ENCODE data around the gene PILRA. TPM values are rescaled to one million over a fixed set of nuclear protein-coding genes. Genes with fewer than 3 reads are reported as not detected.

PILRA gene
- total RNA-seq, 3 donors from 2014 or later: 4.3 to 9.9 (median 7.9) TPM

DNA sequence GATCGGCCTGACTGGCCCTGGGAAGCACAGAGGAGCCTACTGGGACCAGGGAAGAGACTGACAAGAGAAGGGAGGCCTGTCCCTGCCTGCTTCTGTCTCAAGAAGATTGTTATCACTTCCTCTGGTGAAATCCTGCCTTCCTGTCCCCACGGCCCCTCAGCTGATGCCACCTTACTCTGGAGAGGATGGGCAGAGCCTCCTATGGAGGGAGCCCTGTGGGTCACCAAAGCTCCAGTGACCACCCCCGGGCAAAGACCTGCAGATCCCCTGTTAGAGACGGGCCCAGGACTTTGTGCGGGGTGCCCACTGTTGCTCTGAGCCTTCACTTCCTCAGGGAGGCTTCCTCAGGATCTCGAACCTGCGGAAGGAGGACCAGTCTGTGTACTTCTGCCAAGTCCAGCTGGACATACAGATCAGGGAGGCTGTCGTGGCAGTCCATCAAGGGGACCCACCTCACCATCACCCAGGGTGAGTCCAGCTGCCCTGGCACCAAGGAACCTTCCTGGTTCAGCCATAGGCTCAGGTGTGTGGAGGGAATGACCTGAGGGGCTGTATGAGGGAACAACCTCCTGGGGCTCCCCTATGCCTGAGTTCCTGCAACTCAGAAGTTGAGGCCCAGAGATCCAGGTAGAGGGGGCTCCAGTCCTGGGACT, 16.7 kb upstream of the PILRA start:
- Histone ChIP-seq H3K4me1 (no peaks in the 10 kb centered on the region), H3K4me3 (no peak overlapping the region), H3K9me3 (no peaks in the 10 kb centered on the region), H3K27ac (no peak overlapping the region), H3K36me3 (peaks cover 12% of the 10 kb centered on the region), H3K27me3 (no peaks in the 10 kb centered on the region)
- intact Hi-C loops (cut with DNase I; ENCODE audit: low total_unique reads): no loop called here
- no peak for DNase-seq (ENCODE audit: low spot score in 2 of 2)
- TF ChIP-seq POLR2A (IDR thresholded peaks at IDR 0.05) (no peak), POLR2AphosphoS5 (IDR thresholded peaks at IDR 0.05) (no peak)
- TF ChIP-seq, protein P1, sequence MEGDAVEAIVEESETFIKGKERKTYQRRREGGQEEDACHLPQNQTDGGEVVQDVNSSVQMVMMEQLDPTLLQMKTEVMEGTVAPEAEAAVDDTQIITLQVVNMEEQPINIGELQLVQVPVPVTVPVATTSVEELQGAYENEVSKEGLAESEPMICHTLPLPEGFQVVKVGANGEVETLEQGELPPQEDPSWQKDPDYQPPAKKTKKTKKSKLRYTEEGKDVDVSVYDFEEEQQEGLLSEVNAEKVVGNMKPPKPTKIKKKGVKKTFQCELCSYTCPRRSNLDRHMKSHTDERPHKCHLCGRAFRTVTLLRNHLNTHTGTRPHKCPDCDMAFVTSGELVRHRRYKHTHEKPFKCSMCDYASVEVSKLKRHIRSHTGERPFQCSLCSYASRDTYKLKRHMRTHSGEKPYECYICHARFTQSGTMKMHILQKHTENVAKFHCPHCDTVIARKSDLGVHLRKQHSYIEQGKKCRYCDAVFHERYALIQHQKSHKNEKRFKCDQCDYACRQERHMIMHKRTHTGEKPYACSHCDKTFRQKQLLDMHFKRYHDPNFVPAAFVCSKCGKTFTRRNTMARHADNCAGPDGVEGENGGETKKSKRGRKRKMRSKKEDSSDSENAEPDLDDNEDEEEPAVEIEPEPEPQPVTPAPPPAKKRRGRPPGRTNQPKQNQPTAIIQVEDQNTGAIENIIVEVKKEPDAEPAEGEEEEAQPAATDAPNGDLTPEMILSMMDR (IDR thresholded peaks at IDR 0.05): no peak

DNA sequence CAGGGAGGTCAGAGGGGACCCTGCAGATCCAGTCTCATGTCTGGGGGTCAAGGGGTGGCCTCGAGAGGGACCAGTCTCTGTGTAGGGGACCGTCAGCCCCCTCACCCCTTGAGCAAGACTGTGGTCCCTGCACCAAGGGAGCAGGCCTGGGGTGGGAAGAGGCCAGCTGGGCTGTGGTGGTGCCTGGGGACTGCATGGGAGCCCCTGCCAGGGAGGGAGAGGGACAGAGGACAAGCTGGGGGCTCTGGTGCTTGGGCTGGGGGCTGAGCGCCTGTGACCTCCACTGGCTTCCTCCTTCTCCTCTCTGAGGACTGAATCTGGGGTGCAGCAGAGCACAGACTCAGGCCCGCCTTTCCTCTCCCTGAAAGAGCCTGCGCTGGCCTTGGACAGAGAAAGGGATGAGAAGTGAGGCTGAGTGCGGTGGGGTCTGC, 16.1 kb upstream of the PILRA start:
- DNase-seq (ENCODE audit: low spot score in 2 of 2): no peak
- TF ChIP-seq, protein P1 (IDR thresholded peaks at IDR 0.05): no peak
- TF ChIP-seq POLR2AphosphoS5 (IDR thresholded peaks at IDR 0.05) (no peak), POLR2A (IDR thresholded peaks at IDR 0.05) (no peak)

DNA sequence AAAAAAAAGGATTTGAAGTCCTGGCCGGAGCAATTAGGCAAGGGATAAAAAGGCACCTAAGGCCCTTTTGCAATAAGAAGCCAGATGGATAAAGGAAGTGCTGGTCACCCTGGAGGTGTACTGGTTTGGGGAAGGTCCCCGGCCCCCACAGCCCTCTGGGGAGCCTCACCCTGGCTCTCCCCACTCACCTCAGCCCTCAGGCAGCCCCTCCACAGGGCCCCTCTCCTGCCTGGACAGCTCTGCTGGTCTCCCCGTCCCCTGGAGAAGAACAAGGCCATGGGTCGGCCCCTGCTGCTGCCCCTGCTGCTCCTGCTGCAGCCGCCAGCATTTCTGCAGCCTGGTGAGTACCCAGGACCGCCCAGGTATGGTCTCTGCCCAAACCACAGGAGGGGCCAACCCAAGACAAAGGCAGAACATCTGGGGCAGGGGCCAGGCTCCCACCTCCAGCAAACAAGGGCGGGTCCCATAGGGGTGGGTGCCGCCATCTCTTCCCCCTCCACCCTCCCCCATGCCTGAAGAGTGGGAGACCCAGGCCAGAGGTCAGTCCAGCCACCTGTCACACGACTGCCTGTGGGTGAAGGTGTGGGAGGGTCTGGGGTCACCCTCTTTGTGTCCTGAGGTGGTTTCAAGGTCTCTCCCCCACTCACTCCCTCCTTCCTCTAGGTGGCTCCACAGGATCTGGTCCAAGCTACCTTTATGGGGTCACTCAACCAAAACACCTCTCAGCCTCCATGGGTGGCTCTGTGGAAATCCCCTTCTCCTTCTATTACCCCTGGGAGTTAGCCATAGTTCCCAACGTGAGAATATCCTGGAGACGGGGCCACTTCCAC, 15.0 kb upstream of the PILRA start, which contains the start of gene PILRB:
Gene PILRB, plus strand, starts transcription at position 91 of the 830 bp plus-strand sequence. Its CDS starts 186 bp downstream, at position 277.
- no peaks in the 10 kb centered on the region for H3K27me3 ChIP-seq
- no peak for DNase-seq (ENCODE audit: low spot score in 2 of 2)
- peaks cover 12% of the 10 kb centered on the region for H3K36me3 ChIP-seq
- intact Hi-C loops (cut with DNase I; ENCODE audit: low total_unique reads): no loop called here
- no peak for TF ChIP-seq POLR2AphosphoS5 (IDR thresholded peaks at IDR 0.05)
- H3K27ac ChIP-seq: no peak within 1 kb of the TSS
- H3K4me1 ChIP-seq: no peaks in the 10 kb centered on the region
- H3K9me3 ChIP-seq: no peaks in the 10 kb centered on the region
- no peak within 1 kb of the TSS for H3K4me3 ChIP-seq

More for the DNA sequence above, 16.1 kb upstream of the PILRA start:
- intact Hi-C loops (cut with DNase I; ENCODE audit: low total_unique reads): no loop called here
- Histone ChIP-seq H3K9me3 (no peaks in the 10 kb centered on the region), H3K27ac (no peak overlapping the region), H3K36me3 (peaks cover 12% of the 10 kb centered on the region), H3K27me3 (no peaks in the 10 kb centered on the region), H3K4me3 (no peak overlapping the region), H3K4me1 (no peaks in the 10 kb centered on the region)

DNA sequence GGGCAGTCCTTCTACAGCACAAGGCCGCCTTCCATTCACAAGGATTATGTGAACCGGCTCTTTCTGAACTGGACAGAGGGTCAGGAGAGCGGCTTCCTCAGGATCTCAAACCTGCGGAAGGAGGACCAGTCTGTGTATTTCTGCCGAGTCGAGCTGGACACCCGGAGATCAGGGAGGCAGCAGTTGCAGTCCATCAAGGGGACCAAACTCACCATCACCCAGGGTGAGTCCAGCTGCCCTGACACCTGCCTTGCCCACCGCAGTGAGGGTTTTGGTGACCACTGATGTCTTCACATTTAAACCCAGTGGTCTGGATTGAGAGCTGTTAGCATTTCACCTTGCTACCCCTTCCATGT, 14.5 kb upstream of the PILRA start:
- Histone ChIP-seq H3K36me3 (peaks cover 12% of the 10 kb centered on the region), H3K9me3 (no peaks in the 10 kb centered on the region), H3K27me3 (no peaks in the 10 kb centered on the region), H3K27ac (no peak overlapping the region), H3K4me3 (no peak overlapping the region), H3K4me1 (no peaks in the 10 kb centered on the region)
- DNase-seq (ENCODE audit: low spot score in 2 of 2): no peak
- intact Hi-C loops (cut with DNase I; ENCODE audit: low total_unique reads): no loop called here
- TF ChIP-seq POLR2AphosphoS5 (IDR thresholded peaks at IDR 0.05): no peak

DNA sequence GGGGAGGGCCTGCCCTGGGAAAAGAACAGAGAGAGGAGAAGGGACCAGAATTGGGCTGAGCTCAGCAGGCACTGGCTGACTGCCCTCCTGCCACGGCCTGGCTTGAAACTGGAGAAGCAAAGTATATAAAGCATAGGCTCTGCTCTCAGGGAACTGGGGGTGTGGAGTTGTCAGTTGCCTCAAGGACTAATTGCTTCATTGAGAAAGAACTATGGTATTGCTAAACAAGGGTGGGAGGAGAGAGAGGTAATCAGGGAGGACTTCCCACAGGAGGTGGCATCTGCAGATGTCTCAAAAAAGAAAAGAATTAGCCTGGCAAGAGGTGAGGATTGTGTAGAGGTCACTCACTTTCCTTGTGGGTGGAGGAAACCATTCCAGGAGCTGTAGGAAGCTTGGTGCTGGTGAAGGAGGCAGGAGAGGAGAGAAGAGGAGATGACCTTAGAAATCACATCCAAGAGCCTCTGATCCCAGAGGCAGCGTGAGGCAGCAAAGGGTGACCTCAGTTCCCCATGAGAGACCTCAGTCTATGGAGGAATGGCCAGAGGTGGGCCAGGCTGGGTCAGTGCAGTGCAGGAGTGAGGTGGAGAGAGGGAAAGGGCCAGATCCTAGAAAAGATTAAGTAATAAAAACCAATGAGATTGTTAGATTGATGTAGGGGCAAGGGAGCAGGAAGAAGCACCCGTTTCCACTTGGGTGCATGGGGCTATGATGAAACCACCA, 13.0 kb upstream of the PILRA start:
- Histone ChIP-seq H3K9me3 (no peaks in the 10 kb centered on the region), H3K27me3 (no peaks in the 10 kb centered on the region), H3K4me3 (no peak overlapping the region), H3K4me1 (no peaks in the 10 kb centered on the region), H3K36me3 (peaks cover 4% of the 10 kb centered on the region), H3K27ac (no peak overlapping the region)
- intact Hi-C loops (cut with DNase I; ENCODE audit: low total_unique reads): no loop called here
- TF ChIP-seq, protein P1 (IDR thresholded peaks at IDR 0.05): no peak
- TF ChIP-seq POLR2AphosphoS5 (IDR thresholded peaks at IDR 0.05) (no peak), POLR2A (IDR thresholded peaks at IDR 0.05) (no peak)
- DNase-seq (ENCODE audit: low spot score in 2 of 2): no peak
